Trophoblast cell (in vitro differentiated cells and primary cell): ENCODE results near the gene TRAPPC5.
A peak's percentile ranks its signal among the peaks of the same experiment; 100 is the strongest.

Experiments
- DNase-seq, 2 donors: peaks; one replicate each; pipeline ENCODE4 v3.0.0-alpha.2; 2016
- H2AFZ ChIP-seq: 2 replicates; pipeline ENCODE4 v1.6.1; 2013; ENCODE audit warnings: low read length, moderate library complexity, mild to moderate bottlenecking; ENCODE audit not compliant: insufficient read depth, poor library complexity
- H2AK5ac ChIP-seq: 2 replicates; pipeline ENCODE4 v1.6.1; 2013; ENCODE audit warnings: mild to moderate bottlenecking, low read length
- H2BK120ac ChIP-seq: 2 replicates; pipeline ENCODE4 v1.6.1; 2013; ENCODE audit warnings: low read length, mild to moderate bottlenecking, moderate library complexity; ENCODE audit not compliant: insufficient read depth, poor library complexity
- H2BK12ac ChIP-seq: 2 replicates; pipeline ENCODE4 v1.6.1; 2013; ENCODE audit warnings: mild to moderate bottlenecking, low read length, moderate library complexity
- H2BK5ac ChIP-seq: 2 replicates; pipeline ENCODE4 v1.6.1; 2013; ENCODE audit warnings: low read length, low read depth, moderate library complexity, mild to moderate bottlenecking; ENCODE audit not compliant: poor library complexity
- H3K14ac ChIP-seq: 2 replicates; pipeline ENCODE4 v1.6.1; 2013; ENCODE audit warnings: mild to moderate bottlenecking, low read length
- H3K18ac ChIP-seq: 2 replicates; pipeline ENCODE4 v1.6.1; 2013; ENCODE audit warnings: mild to moderate bottlenecking, low read length
- H3K23ac ChIP-seq: 2 replicates; pipeline ENCODE4 v1.6.1; 2013; ENCODE audit warnings: low read length
- H3K27ac ChIP-seq: 2 replicates; pipeline ENCODE4 v1.5.1; 2013; ENCODE audit warnings: low read depth, mild to moderate bottlenecking, inconsistent platforms, low read length, moderate library complexity
- H3K27me3 ChIP-seq: 2 replicates; pipeline ENCODE4 v1.6.1; 2013; ENCODE audit warnings: inconsistent platforms, mild to moderate bottlenecking, low read length, moderate library complexity; ENCODE audit not compliant: insufficient read depth
- H3K36me3 ChIP-seq, 2 experiments: 1 replicate in 1 of 2; 2 replicates in 1 of 2; pipeline ENCODE4 v1.6.1; 2013; ENCODE audit warnings: low read length in 2 of 2, mild to moderate bottlenecking in 2 of 2, moderate library complexity in 1 of 2; ENCODE audit not compliant: insufficient read depth in 2 of 2, control insufficient read depth in 1 of 2
- H3K4ac ChIP-seq: 2 replicates; pipeline ENCODE4 v1.6.1; 2013; ENCODE audit warnings: low read depth, mild to moderate bottlenecking, low read length, moderate library complexity
- H3K4me1 ChIP-seq, 2 experiments: 1 replicate in 1 of 2; 2 replicates in 1 of 2; pipeline ENCODE4 v1.6.1; 2013; ENCODE audit warnings: low read length in 2 of 2, mild to moderate bottlenecking in 2 of 2, moderate library complexity in 1 of 2; ENCODE audit not compliant: insufficient read depth in 2 of 2, control insufficient read depth in 1 of 2
- H3K4me2 ChIP-seq: 2 replicates; pipeline ENCODE4 v1.6.1; 2013; ENCODE audit warnings: inconsistent platforms, mild to moderate bottlenecking, low read length, moderate library complexity
- H3K4me3 ChIP-seq: 2 replicates; pipeline ENCODE4 v1.5.1; 2013; ENCODE audit warnings: mild to moderate bottlenecking, low read depth, low read length, inconsistent platforms
- H3K79me1 ChIP-seq: one replicate; pipeline ENCODE4 v1.6.1; 2013; ENCODE audit warnings: low read length
- H3K79me2 ChIP-seq: 2 replicates; pipeline ENCODE4 v1.6.1; 2013; ENCODE audit warnings: low read length, mild to moderate bottlenecking; ENCODE audit not compliant: control insufficient read depth, insufficient read depth, poor library complexity
- H3K9ac ChIP-seq: 2 replicates; pipeline ENCODE4 v1.6.1; 2013; ENCODE audit warnings: mild to moderate bottlenecking, low read length
- H3K9me3 ChIP-seq: 2 replicates; pipeline ENCODE4 v1.6.1; 2013; ENCODE audit warnings: low read depth, mild to moderate bottlenecking, control low read depth, inconsistent platforms, low read length; ENCODE audit not compliant: insufficient read depth
- H4K12ac ChIP-seq: 2 replicates; pipeline ENCODE4 v1.6.1; 2013; ENCODE audit warnings: low read depth, mild to moderate bottlenecking, low read length, moderate library complexity
- H4K8ac ChIP-seq: 2 replicates; pipeline ENCODE4 v1.6.1; 2013; ENCODE audit warnings: low read depth, mild to moderate bottlenecking, low read length, moderate library complexity
- H4K91ac ChIP-seq: one replicate; pipeline ENCODE4 v1.6.1; 2013; ENCODE audit warnings: low read depth, mild to moderate bottlenecking, low read length, moderate library complexity
- WGBS: extraction: QIAGEN DNeasy Blood & Tissue Kit; methylation state at CpG from one replicate; pipeline ENCODE4 v1.1.7; 2013; ENCODE audit warnings: missing lambda C conversion rate; ENCODE audit not compliant: insufficient read length, insufficient coverage; ENCODE audit errors: extremely low coverage; 5-methylcytosine and 5-hydroxymethylcytosine counted together

Gene TRAPPC5

DNA sequence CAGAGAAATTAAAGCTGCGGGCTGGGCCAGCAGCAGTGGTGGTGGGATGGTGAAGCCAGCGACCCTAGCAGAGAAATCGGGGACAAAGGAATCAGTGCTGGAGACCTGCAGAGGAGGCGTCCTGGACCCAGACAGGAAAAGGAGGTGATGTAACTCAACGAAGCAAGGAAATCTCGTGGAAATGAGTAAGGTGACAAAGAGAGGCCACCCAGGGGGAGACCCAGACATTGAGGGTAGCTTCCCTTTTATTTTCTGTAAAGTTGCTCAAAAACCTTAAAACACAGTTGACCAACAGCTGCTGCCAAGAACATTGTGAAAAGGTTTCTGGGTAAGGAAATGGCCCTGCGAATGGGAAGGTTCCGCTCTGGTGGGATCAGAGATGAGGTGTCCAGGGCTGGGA is 25.1 kb upstream of the TRAPPC5 start:
- Histone ChIP-seq H3K79me1 (no peaks in the 10 kb centered on the region), H4K12ac (no peak overlapping the region), H3K4ac (no peak overlapping the region), H3K18ac (no peak overlapping the region), H3K79me2 (no peaks in the 10 kb centered on the region), H2AK5ac (no peak overlapping the region), H2AFZ (no peak overlapping the region), H4K8ac (no peak overlapping the region), H3K23ac (no peak overlapping the region), H2BK12ac (no peak overlapping the region), H3K36me3 (no peaks in the 10 kb centered on the region), H2BK120ac (no peak overlapping the region), H3K4me3 (no peak overlapping the region), H3K27ac (no peak overlapping the region), H3K9ac (no peak overlapping the region), H3K14ac (no peak overlapping the region), H4K91ac (no peak overlapping the region), H3K4me2 (no peak overlapping the region), H3K27me3 (no peaks in the 10 kb centered on the region), H3K4me1 (peaks cover 2 to 4% of the 10 kb centered on the region in 2 experiments), H3K9me3 (no peaks in the 10 kb centered on the region), H2BK5ac (no peak overlapping the region)
- no CpG with 5 or more reads among the region's 8 CpGs for WGBS
- peak in 1 of 2 donors; percentile 25 for DNase-seq

- no CpG with 5 or more reads among the region's 14 CpGs for WGBS
- peak; percentile 35 to 49 for DNase-seq
- H4K8ac ChIP-seq = no peak overlapping the region
Measured at GRCh38 chr19:7657131-7657751, 23.4 kb upstream of the TRAPPC5 start.

DNA sequence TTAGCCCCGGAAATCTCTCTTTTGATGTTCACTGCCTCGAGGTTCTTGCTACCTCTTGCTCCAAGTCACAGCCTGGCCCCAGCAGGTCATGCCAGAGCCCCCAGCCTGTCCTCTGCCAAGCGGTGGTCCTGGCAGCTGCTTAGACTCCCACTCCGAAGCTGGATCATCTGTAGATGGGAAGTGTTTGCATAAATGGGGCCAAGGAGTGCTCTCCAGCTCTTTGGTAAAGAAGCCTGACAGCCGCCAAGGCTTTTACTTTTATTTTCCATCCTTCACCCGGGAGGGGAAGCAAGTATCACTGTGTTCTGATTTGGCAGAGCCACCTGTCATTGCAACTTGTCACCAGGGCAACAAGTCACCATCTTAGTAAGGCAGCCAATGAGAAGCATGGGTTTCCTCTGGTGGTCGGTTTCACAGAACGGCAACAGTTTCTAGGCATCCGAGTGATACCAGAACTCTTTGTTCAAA is 22.4 kb upstream of the TRAPPC5 start:
- no peak for DNase-seq
- Histone ChIP-seq H3K9me3 (no peaks in the 10 kb centered on the region), H3K9ac (no peak overlapping the region), H2BK120ac (no peak overlapping the region), H3K4ac (no peak overlapping the region), H4K91ac (no peak overlapping the region), H2BK12ac (no peak overlapping the region), H3K36me3 (no peaks in the 10 kb centered on the region), H3K4me2 (no peak overlapping the region), H3K79me2 (no peaks in the 10 kb centered on the region), H4K8ac (no peak overlapping the region), H3K18ac (no peak overlapping the region), H3K27me3 (no peaks in the 10 kb centered on the region), H3K14ac (no peak overlapping the region), H3K23ac (no peak overlapping the region), H2AFZ (no peak overlapping the region), H3K27ac (no peak overlapping the region), H2AK5ac (no peak overlapping the region), H3K79me1 (no peaks in the 10 kb centered on the region), H4K12ac (no peak overlapping the region), H3K4me3 (no peak overlapping the region), H3K4me1 (no peaks in the 10 kb centered on the region), H2BK5ac (no peak overlapping the region)
- no CpG with 5 or more reads among the region's 9 CpGs for WGBS

More at GRCh38 chr19:7657131-7657751, 23.4 kb upstream of the TRAPPC5 start:
- H3K9me3 ChIP-seq = no peaks in the 10 kb centered on the region
- no peaks in the 10 kb centered on the region for H3K79me1 ChIP-seq
- H2BK5ac ChIP-seq = no peak overlapping the region
- H2BK120ac ChIP-seq = no peak overlapping the region
- no peak overlapping the region for H3K23ac ChIP-seq
- H3K4ac ChIP-seq = no peak overlapping the region
- no peak overlapping the region for H3K4me3 ChIP-seq
- H4K91ac ChIP-seq = no peak overlapping the region
- H4K12ac ChIP-seq = no peak overlapping the region
- no peaks in the 10 kb centered on the region for H3K27me3 ChIP-seq
- H3K18ac ChIP-seq = no peak overlapping the region
- no peaks in the 10 kb centered on the region for H3K36me3 ChIP-seq
- no peaks in the 10 kb centered on the region for H3K79me2 ChIP-seq
- no peak overlapping the region for H3K14ac ChIP-seq
- H2AFZ ChIP-seq = no peak overlapping the region
- H3K9ac ChIP-seq = no peak overlapping the region
- no peak overlapping the region for H2AK5ac ChIP-seq
- H2BK12ac ChIP-seq = no peak overlapping the region
- H3K4me2 ChIP-seq = no peak overlapping the region
- peaks cover 1 to 2% of the 10 kb centered on the region in 2 experiments for H3K4me1 ChIP-seq
- H3K27ac ChIP-seq = no peak overlapping the region

DNA sequence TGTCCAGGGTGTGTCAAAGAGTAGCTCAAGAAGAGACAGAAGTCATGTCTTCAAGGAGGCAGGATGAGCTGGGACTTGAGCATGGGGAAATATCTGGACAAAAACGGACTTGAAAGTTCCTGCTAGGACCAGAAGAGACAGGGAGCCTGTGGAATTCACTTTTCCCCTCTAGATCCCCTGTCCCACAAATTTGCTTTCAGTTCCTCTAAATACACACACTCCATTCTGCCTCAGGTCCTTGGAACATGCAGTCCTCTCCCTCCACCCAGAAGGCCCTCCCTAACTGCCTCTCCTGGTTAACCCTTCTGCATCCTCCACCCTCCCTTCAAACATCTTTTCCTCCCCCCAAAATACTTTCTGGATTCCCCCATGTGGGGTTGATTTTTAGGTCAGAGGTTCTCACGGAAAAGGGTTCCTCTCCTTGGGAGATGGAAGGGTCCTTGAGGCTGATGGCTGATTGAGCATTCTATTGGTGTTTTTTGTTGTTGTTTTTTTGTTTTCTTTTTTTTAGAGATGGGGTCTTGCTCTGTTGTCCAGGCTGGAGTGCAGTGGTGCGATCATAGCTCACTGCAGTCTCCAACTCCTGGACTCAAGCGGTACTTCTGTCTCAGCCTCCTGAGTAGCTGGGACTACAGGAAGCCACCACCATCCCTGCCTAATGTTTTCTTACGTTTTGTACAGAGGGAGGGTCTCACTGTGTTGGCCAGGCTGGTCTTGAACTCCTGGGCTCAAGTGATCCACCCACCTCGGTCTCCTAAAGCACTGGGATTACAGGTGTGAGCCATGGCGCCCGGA is 18.7 kb upstream of the TRAPPC5 start:
- Histone ChIP-seq H3K9ac (no peak overlapping the region), H3K27ac (no peak overlapping the region), H3K4me1 (no peaks in the 10 kb centered on the region), H4K8ac (no peak overlapping the region), H3K79me1 (no peaks in the 10 kb centered on the region), H2BK5ac (no peak overlapping the region), H3K36me3 (no peaks in the 10 kb centered on the region), H3K4me2 (no peak overlapping the region), H3K9me3 (no peaks in the 10 kb centered on the region), H3K4ac (no peak overlapping the region), H2BK12ac (no peak overlapping the region), H2AFZ (no peak overlapping the region), H4K12ac (no peak overlapping the region), H3K4me3 (no peak overlapping the region), H2BK120ac (no peak overlapping the region), H3K23ac (no peak overlapping the region), H2AK5ac (no peak overlapping the region), H4K91ac (no peak overlapping the region), H3K14ac (no peak overlapping the region), H3K79me2 (no peaks in the 10 kb centered on the region), H3K27me3 (no peaks in the 10 kb centered on the region), H3K18ac (no peak overlapping the region)
- no CpG with 5 or more reads among the region's 8 CpGs for WGBS
- DNase-seq = no peak
